HG03159 (cell line): ENCODE data around the gene KLRK1.
"Not testable (repeated sequence)": the region's sequence is repeated elsewhere in the genome, so short reads cannot be mapped to it uniquely, and the experiment has no call there.

Experiments used
- ATAC-seq: cut with Tn5 transposase; IDR thresholded peaks from one replicate; pipeline ENCODE4 v1.9.1; 2021; ENCODE audit warnings: mild to moderate bottlenecking, moderate library complexity; ENCODE audit not compliant: unreplicated experiment

Gene KLRK1

DNA sequence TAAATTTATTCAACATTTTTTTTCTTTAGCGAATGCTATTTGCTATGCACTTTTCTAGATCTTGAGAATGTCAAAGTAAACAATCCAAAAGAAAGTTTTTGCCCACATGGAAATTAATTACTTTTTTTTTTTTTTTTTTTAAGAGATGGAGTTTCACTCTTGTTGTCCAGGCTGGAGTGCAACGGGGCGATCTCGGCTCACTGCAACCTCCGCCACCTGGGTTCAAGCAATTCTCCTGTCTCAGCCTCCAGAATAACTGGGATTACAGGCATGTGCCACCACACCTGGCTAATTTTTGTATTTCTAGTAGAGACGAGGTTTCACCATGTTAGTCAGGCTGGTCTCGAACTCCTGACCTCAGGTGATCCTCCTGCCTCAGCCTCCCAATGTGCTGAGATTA, 1.1 kb upstream of the KLRK1 start:
- ATAC-seq = not testable (repeated sequence)

DNA sequence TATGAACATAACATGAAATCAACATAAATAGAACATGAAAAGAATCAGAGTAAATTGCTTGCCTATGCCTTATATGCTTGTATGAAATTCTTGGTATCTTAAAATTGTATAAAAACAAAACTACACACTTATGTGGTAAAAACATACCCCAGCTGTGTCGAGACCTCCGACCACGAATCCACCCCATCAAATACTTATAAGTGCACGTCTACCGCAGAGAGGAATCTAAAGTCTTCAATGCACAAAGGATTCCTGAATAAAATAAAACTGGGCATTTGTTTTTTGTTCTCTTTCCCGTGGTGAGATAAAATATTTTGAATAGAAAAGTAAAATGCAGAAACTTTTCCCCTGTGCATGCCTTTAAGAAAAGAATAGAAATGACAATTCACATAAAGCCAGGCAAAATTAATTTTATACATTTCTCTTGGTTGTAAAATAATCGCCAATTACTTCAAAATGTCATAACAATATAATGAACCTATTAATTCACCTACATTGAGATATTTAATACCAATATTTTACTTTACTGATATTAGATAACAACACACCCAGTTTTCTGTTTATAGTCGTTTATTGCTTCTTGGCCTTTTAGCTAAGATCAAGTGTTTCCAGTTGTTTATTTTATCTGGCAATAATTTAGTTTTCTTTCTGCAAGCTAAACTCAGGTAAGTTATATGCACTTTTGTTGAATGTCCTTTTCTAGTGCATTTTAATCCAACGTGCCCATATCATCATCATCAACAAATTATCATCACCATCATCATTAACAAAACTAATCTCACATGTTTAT, 1.0 kb downstream of the KLRK1 start:
- no peak for ATAC-seq

DNA sequence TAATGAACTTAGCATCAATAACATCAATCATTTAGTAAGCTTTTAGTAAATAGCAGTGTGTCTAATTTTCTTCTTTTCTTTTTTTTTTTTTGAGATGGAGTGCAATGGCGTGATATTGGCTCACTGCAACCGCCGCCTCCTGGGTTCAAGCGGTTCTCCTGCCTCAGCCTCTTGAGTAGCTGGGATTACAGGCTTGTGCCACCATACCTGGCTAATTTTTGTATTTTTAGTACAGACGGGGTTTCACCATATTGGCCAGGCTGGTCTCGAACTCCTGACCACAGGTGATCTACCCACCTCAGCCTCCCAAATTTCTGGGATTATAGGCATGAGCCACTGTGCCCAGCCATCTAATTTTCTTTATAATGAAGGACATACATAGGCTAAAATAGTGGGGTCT, 2.3 kb downstream of the KLRK1 start:
- not testable (repeated sequence) for ATAC-seq

DNA sequence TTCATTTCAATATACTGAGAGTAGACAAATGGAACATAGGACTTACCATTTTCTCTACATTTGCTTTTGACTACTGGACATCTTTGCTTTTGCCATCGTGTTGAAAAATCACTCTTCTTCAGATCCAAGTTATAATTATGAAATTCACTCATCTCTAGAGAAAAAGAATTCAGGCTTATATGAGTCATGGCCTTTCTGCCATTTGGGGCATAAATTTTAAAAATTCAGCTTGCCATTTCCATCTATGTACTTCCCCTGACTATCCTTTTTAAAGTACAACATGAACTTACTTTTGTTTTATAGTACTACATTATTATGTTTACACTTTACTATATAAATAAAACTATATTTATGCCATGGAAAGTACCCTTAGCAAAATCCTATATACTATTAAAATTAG, 3.0 kb downstream of the KLRK1 start:
- ATAC-seq = no peak

DNA sequence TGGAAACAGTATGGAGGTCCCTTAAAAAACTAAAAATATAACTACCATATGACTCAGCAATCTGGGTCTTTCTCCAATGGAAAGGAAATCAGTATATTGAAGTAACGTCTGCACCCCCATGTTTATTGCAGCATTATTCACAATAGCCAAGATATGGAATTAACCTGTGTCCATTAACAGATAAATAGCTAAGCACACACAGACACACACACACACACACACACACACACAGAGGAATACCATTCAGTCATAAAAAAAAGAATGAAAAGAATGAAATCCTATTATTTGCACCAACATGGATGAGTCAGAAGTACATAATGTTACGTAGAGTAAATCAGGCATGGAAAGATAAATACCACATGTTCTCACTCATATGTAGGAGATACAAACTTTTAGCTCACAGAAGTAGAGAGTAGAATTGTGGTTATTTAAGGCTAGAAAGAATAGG, 4.7 kb downstream of the KLRK1 start:
- no peak for ATAC-seq

DNA sequence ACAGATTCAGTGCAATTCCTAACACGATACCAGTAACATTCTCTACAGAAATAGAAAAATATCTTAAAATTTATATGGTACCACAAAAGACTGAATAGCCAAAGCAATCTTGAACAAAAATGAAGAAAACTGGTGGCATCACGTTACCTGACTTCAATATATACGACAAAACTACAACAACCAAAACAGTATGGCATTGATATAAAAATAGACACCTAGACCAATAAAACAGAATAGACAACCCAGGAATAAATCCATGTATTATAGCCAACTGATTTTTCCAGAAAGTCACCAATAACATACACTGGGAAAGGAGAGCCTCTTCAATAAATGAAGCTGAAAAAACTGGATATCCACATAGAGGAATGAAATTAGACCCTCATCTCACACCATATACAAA, 5.7 kb downstream of the KLRK1 start:
- no peak for ATAC-seq

DNA sequence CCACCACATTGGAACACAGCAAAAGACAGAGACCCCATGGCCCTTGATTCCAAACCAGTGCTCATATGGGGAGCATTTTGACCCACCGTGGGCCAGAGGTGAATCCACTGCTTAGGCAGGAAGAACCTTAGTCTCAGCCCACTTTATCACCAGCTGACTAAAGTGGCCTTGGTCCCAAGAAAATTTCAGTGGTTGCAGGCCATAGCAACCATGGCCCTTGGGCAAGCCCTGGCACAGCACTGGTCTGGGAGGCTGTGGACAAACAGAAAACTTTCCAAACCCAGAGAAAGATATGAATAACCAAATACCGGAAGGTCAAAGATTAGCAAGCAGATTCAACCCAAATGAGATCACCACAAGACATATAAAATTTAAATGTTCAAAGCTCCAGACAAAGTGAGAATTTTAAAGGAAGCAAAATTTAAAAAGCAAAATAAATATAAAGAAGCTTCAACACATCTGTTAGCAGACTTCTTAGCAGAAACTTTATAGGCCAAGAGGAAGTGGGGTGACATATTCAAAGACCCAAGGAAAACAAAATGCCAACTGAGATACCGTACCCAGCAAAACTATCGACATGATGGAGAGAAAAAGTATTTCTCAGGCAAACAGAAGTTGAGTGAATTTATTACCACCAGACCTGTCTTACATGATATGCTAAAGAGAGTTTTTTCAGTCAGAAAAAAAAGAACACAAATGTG, 7.8 kb downstream of the KLRK1 start:
- no peak for ATAC-seq

DNA sequence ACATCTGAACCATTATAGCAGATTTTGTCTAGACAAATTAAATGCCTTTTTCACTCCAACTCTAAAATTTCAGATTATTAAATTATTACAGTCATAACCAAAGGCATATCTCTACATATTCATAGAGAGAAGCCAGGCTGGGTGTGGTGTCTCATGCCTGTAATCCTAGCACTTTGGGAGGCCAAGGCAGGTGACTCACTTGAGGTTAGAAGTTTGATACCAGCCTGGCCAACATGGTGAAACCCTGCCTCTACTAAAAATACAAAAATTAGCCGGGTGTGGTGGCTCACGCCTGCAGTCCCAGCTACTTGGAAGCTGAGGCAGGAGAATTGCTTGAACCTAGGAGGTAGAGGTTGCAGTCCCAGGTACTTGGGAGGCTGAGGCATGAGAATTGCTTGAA, 11.1 kb downstream of the KLRK1 start:
- ATAC-seq = not testable (repeated sequence)

DNA sequence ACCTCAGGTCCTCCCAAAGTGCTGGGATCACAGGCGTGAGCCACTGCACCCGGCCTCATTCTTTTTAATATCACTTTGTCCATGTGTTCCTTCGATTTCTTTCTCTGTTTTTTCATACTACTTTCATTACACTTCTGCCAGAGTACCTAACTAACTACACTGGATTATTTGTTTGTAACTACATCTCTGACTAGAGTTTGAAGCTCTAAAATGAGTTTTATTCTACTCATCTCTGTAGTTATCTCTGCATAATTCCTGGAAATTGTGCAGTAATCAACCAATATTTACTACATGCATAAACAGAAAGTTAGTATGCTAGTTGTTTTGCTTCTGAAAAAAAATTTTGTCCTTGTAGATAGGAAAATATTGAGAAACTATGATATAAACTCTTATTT, 15.2 kb downstream of the KLRK1 start:
- ATAC-seq = no peak

DNA sequence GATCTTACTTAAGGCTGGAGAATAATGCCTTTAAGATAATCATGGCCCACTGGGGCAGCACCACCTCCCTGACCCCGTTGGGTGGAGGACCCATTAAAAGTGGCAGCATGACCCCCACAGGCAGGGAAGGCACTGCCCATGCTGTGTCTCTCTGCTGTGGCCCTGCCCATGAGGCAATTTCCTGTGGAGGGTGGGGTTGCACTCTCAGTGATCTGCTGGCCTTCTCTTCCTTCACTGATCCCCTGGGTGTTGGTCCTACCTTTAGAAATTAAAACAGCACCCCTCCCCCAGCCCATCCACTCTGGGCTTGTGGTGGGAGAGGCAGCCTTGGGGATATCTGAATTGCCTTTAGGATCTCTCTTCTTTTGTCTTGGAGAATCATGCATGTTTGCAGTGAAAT, 17.3 kb downstream of the KLRK1 start:
- no peak for ATAC-seq

DNA sequence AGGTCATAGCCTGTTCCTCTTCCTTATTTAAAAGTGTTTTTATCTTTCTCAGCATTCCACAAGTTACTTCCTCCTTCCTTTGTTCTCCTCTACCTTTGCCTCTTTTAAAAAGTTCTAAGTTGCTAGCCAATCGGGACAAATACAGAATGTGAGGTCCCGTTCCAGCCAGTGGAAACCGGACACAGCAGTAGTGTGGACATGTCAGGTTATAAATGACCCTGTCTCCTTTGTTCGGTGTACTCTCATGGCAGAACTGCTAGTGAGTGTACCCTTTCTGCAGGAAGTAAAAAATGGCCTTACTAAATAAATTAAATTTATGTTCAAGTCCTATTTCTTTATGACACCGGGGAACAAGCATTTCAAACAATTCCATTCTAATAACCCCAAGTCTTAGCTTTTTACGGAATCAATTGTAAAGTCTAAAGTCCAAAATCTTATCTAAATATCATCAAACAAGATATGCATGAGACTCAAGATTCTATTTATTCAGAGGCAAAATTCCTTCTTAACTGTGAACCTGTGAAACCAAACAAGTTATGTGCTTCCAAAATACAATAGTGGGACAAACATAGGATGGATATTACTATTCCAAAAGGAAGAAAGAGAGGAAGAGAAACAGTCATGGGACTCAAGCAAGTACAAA, 17.8 kb downstream of the KLRK1 start:
- ATAC-seq = not testable (repeated sequence)

DNA sequence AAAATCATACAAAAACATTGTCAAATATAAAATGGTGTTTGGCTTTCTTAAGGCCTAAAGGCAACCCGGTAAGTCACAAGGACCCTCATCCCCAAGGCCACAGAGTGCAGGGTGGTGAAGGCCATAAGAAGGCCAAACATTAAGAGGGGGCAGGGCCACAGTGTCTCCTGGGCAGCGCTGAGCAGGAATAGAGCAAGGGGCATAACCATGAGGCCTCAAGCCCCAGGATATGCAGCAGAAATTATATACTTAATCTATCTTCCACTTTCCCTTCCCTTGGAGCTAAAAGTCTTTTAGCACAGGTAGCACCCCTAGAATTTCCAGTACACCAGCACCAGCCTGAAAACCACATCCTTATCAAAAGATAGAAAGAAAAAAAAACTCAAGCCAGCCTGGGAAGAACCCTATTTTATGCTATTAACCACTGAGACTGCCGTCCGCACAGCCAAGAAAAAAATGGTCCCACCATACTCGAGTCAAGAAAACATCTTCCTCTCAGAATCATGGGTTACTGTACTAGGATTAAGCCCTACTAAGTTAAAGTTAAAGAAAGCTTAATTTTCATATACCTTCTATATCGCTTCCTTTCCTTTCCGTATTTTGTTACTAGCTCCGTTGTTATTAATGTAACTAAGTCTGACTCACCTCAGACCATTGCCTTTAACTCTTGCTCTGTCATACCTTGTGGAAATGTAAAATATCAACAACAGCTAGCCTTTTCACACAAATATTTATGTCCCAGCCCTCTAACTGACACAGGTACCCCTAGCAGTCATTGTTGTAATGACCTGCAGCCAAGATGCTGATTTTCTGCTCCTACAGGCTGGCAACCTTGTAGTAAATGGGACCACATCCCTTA, 20.1 kb downstream of the KLRK1 start:
- ATAC-seq = no peak

DNA sequence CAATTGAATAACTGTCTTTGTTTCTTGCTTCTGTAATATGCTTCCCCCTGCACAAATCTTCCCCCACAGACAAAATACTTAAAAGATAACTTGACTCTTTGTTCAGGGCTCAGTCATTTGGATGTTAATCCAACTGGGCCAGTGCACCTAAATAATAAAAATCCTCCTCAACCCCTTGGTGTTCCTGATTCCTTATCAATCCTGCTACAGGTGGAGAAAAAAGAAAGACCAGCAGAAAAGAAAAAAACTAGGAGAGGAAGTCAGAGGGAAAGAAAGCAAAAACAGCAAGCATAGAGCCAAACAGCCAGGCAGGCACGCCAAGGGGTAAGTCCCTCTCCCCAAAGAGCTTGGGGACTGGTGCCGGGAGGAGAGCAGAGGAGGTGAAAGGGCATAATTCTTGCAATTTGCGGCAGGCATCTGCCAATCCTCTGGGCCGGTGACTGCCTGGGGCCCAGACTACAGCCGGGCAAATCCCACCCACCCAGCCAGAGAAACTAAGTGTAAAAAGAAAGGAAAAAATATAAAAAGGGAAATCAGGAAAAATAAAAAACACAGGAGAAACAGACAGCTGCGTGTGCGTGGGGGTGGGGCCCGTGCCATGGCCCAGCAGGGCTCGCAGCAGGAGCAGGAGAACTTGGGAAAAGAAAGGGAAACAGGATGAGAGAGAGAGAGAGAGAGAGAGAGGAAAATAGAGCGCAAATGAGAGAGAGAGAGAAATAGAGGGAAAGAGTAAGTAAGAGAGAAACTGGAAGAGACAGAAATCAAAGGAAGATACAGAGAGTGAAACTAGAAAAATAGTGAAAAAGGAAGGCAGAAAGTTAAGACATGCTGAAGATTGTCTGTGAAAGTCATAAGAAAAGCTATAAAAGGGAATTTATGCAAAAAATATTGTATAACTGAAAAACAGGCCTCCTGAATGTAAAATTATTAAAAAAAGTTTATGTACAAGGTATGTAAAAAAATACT, 21.4 kb downstream of the KLRK1 start:
- no peak for ATAC-seq

DNA sequence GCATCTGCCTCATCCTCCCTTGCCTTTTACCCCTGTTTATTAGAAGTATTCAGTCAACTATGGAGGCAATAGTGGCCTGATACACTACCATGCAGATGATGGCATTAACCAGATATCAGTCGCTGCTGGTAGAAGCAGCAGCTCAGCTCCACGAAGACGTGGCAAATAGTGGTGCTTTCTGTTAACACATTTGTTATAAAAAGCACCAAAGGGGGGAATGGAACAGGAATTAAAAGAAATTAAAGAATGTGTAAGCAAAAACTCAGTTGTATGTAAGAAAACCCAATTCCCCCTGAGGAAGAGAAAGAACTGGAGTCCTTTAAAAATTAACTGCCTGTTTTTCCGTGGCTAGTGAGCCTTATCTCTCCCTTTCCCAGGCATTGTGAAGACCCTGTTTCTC, 22.1 kb downstream of the KLRK1 start:
- ATAC-seq = not testable (repeated sequence)

DNA sequence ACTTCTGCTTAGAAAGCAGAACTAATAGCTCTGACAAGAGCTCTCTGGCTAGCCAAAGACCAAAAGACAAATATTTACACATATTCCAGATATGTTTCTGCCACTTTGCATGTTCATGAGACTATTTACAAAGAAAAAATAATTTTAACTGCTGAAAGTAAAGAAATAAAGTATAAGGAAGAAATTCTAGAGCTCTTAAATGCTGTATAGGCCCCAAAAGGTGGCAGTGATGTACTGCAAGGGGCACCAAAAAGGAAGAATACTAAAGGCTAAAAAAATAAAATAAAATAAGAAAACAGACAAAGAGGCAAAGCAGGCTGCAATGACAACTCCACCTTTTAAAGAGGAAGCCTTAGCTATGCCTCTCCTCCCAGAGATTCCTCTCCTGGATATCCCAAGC, 23.0 kb downstream of the KLRK1 start:
- ATAC-seq = no peak

DNA sequence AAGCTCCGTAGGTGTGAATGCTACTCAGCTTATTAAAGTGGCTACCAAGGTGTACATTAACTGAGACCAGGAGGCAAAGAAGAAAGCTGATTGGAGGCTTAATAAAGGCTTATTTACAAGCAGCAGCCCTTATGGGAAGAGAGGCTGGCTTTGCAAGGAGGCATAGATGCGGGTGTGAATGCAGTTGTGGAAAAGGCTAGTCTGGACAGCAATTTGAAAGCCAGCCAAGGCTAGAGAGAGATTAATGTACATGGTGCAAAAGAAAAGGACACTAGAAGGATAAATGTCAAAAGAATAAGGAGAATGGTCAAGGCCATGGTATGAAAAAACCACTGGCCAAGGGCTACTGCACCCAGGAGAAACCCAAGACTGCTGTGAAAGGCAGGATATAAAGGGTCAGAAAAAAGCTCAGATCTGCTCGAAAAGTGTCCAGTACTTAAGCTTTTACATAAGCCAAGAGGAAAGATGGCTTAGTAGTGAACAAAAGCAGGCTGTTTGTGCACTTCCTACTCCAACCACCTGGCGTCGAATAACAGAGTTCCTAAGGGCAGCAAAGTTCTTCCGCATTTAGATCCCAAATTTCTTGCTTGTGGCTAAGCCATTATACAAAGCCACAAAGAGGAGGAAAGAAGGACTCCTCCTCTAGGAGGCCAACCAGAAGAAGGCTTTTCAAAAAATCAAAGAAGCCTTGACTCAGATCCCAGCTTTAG, 24.0 kb downstream of the KLRK1 start:
- ATAC-seq = no peak

DNA sequence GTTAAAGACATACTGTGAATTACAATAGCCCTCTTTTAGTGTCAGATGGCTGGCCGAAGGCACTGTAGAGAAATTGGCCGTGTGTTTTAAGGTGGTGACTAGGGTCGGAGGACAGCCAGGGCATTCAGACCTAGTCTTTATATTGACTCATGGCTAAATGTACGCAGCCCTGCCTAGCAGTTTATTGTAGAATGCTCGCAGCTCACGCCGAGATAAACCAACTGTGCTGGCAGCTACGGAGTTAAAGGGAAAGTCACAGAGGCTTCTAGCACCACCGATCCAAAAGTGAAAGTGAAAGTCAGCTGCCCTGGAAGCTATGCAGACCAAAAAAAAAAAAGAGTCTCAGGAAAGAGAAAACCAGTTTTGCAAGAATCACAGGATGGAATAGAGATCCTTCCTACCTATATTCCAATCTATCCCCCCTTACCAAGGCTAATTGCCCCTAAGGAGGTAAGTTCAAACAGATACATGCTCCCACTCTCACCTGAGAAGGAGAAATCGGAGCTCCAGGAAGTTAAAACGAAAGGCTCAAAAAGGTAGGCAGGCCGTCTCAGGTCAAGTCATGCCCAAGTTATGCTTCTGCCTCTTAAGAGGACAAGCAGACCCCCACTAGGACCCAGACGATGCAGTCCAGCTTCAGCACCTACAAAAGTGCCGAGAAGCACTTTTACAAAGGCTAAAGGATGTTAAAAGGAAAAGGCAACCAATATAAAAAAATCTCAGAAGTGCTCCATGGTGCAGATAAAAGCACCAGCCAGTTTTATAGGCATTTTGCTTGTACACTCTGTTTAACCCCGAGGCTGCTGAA, 24.8 kb downstream of the KLRK1 start:
- peak; percentile 66 for ATAC-seq
